ENCODE results near the gene RBM26.
"Not testable (repeated sequence)": the region's sequence is repeated elsewhere in the genome, so short reads cannot be mapped to it uniquely, and the experiment has no call there.

The RBM26 gene

GRCh38 chr13:79384022-79384610 lies 21.9 kb downstream of the RBM26 start:
- no peak for DNase-seq (ENCODE audit: low read depth)

- no peak for DNase-seq (ENCODE audit: low read depth)
Observed at GRCh38 chr13:79382545-79383275, 23.3 kb downstream of the RBM26 start.

DNA sequence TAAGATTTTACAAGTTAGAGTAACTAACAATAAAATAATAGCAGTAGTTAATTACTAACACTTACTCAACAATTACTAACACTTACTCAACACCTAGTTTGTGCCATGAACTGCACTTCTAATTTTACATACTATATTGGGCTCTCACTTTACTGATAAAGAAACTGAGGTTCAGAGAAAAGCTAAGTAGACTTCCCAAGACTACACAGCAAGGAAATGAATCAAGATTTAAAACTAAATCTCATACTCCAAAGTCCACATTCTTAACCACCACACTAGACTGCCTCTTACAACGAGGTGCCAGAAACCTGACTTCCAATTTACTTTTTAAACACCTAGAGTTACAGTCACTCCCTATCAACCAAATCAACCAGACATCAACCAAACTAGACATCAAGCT lies 25.1 kb downstream of the RBM26 start:
- no peak for DNase-seq (ENCODE audit: low read depth)

DNA sequence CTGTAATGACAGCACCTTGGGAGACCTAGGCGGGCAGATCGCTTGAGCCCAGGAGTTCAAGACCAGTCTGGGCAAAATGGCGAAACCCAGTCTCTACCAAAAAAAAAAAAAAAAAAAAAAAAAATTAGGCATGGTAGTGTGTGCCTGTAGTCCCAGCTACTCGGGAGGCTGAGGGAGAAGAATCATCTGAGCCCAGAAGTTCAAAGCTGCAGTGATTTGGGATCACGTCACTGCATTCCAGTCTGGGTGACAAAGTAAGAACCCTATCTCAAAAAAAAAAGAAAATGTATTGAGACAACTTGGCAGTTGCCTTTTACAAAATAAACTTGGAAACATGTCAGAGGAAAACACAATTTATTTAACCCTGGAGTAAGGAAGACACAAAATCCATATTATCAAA lies 26.8 kb downstream of the RBM26 start:
- DNase-seq (ENCODE audit: low read depth) = no peak

GRCh38 chr13:79376843-79377242 lies 29.2 kb downstream of the RBM26 start:
- no peak for DNase-seq (ENCODE audit: low read depth)

DNA sequence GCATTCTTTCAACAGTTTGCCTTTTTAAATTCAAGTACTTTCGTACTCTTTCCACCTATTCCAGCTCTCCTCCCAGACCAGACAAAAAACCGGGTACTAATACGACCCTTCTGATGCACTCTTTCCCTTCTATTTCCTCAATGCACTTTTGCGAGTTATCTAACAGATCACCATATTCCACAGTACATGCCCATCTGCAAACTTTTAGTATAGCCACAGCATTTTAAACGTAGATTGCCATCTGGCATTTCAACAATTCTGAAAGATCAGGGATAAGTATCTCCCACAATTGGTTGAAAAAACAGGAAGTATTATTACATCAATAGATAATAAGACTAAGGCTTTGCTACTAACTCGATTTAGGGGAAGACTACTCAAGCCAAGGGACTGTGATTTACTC lies 31.5 kb downstream of the RBM26 start:
- DNase-seq (ENCODE audit: low read depth) = no peak

DNA sequence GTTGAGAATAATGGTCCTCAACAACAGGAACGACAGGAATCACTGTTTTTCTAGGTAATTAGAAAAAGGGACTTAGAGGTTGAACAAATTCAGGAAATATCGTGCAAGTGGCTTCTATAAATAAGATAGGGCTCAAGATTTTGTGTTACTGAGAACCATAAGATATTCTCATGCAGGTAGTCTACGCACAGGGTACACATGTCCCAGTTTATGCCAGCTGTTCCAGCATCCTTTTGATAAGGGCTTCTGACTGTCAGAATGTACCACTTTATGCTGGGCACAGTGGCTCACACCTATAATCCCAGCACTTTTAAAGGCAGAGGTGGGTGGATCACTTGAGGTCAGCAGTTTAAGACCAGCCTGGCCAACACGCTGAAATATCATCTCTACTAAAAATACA lies 32.1 kb downstream of the RBM26 start:
- no peak for DNase-seq (ENCODE audit: low read depth)

- no peak for DNase-seq (ENCODE audit: low read depth)
Observed at GRCh38 chr13:79369226-79369625, 36.8 kb downstream of the RBM26 start.

DNA sequence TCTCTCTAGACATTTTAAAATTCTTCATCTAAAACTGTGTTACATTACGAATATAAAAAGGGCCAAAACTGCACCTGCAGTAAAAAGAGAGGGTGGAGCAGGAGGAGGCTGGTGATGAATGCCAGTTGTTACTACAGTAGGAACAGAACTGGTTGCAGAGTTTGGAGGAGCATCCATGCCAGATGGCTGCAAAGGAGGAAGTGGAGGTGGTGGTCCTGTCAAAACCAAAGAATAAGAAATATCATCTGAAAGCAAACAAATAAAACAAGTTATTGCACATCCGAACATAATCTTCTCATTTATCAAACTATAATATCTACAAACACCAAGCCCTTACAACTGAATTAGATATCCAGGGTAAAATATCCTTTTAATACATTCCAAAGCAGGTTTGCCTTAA lies 40.1 kb downstream of the RBM26 start:
- no peak for DNase-seq (ENCODE audit: low read depth)

- no peak for DNase-seq (ENCODE audit: low read depth)
Observed at GRCh38 chr13:79361299-79361698, 44.8 kb downstream of the RBM26 start.

DNA sequence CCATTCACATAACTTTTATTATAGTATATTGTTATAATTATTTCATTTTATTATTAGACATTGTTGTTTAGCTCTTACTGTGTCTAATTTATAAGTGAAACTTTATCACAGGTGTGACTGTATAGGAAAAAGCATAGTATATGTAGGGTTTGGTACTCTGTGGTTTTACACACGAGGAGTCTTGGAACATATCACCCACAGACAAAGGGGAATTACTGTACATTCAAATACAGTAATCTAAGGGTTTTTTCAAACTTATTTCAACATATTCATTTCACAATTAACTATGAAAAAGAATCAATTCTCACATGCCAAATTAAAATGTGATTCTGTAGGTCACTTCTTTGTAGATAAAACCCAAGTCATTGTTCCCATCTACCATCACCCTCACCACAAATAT lies 46.0 kb downstream of the RBM26 start:
- DNase-seq (ENCODE audit: low read depth) = no peak

- no peak for DNase-seq (ENCODE audit: low read depth)
Observed at GRCh38 chr13:79359064-79359463, 47.0 kb downstream of the RBM26 start.

DNA sequence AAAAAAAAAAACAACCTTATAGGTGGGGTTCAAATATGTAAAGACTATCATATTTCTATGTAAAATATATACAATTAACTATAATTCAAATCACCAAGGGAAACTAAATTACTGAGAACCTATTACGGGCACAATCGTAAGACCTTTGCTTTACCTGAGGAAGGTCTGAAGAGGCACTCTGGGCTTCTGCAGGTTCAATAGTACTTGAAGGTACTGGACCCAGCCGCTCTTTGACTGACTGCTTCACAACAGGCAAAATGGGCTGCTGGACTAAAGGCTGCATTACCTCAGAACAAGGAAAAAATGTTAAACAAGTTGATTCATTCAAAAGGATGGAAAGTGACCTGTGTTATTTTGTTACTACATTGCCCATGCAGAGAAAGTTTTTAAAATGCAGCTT lies 51.8 kb downstream of the RBM26 start:
- DNase-seq (ENCODE audit: low read depth) = no peak

DNA sequence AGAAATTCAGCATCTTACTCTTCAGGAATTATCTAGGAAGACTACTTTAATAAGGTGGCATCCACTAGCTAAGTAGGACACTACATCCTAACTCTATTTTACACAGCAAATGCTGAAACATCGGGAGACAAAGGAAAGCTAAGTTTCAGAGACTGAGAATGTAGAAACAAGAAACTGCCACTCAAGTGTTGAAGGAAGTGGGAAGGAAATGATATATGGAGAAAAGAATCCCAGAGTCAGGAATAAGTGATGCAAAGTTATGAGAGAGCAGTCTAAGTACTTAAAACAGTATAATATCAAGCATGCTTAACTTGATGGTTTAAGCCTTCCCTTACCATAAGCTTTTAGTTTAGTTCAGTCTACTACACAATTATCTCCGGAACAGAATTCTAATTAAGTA lies 52.4 kb downstream of the RBM26 start:
- no peak for DNase-seq (ENCODE audit: low read depth)

- DNase-seq (ENCODE audit: low read depth) = no peak
Observed at GRCh38 chr13:79352107-79352506, 53.9 kb downstream of the RBM26 start.

DNA sequence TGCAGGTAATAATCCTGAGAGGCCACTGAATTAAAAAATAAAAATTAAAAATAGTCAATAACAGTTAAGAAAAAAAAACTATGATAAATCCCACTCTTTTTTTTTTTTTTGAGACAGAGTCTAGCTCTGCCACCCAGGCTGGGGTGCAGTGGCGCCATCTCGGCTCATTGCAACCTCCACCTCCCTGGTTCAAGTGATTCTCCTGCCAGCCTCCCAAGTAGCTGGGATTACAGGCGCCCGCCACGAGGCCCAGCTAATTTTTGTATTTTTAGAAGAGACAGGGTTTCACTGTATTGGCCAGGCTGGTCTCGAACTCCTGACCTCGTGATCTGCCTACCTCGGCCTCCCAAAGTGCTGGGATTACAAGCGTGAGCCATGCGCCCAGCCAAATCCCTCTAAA lies 56.4 kb downstream of the RBM26 start:
- not testable (repeated sequence) for DNase-seq (ENCODE audit: low read depth)

GRCh38 chr13:79349011-79349410 lies 57.0 kb downstream of the RBM26 start:
- no peak for DNase-seq (ENCODE audit: low read depth)

DNA sequence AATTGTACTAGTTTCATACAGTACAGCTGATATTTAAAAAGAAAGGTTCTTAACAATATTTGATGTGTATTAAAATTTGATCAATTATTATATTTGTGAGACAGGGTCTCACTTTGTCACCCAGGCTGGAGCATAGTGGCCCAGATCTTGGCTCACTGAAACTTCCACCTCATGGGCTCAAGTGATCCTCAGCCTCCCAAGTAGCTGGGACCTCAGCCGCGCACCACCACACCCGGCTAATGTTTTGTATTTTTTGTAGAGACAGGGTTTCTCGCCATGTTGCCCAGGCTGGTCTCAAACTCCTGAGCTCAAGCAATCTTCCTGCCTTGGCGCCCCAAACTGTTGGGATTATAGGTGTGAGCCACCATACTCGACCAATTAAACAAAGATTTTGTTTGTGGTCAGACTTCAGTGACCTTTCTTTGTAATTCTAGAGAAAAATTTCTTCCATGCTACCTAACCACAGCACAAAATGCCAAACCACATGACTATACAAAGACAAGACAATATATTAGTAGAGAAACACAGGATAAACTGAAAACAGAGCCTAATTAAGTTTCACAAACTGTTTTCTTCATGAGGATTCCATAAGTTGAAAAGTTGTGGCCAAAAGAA lies 59.6 kb downstream of the RBM26 start:
- DNase-seq (ENCODE audit: low read depth) = no peak

GRCh38 chr13:79341202-79341601 lies 64.9 kb downstream of the RBM26 start:
- no peak for DNase-seq (ENCODE audit: low read depth)

- no peak for DNase-seq (ENCODE audit: low read depth)
Observed at GRCh38 chr13:79340490-79340889, 65.6 kb downstream of the RBM26 start.

DNA sequence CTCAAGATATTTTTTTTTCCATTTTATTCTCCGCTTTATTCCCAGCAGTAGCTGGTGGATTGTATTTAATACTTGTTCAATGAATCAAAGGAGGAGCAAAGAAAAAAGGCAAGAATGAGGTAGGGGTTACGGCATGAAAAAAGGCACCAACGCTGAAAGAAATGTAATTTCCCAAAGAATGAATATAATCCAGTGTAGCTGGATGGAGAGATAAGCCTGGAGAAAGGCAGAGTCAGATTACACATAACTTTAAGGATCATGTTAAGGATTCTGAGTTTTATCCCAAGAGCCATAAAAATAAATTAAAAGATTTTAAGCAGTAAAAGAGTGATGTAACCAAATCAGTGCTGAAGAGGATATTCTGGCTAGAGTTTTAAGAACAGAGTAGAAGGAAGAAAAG lies 67.7 kb downstream of the RBM26 start:
- DNase-seq (ENCODE audit: low read depth) = no peak

DNA sequence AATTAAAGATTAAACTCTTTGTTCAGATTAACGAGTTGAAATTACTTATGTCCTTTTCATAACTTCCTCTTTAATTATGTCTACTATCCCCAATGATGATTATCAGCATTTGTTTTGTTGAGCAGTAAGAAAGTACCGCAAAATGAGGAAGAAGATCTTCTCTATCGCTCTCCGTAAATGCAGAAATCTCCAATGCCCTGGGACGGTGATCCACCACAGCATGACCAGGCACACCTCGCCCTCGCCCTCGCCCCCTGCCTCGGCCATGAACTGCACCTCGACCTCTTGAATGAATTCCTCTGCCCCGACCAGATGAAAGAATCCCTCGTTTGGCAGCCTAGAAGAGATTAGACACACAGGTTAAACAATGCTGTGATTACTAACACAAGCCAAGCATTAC lies 69.1 kb downstream of the RBM26 start:
- DNase-seq (ENCODE audit: low read depth) = no peak

GRCh38 chr13:79328510-79328909 lies 77.5 kb downstream of the RBM26 start:
- no peak for DNase-seq (ENCODE audit: low read depth)

DNA sequence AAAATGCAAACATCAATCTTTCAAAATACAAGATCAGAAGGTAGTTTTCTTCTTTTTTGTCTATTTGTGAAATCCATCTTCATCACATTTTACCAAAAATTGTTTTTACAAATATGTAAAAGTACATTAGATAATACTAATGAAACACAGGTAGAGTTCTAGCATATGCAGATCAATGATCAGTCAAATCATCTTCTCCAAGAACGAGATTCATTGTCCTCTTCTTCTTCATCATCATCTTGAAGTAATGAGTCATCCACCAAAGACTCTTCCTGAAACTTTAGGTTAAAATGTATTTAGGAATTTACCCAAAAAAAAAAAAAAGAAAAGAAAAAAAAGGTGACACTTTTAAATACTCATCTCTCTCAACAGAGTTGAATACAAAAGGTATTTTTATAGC lies 85.6 kb downstream of the RBM26 start:
- no peak for DNase-seq (ENCODE audit: low read depth)

Measured in HS-27A (cell line).